ENCODE measurements around the gene CXXC1.
"Not testable (repeated sequence)": the region's sequence is repeated elsewhere in the genome, so short reads cannot be mapped to it uniquely, and the experiment has no call there.

The CXXC1 gene

DNA sequence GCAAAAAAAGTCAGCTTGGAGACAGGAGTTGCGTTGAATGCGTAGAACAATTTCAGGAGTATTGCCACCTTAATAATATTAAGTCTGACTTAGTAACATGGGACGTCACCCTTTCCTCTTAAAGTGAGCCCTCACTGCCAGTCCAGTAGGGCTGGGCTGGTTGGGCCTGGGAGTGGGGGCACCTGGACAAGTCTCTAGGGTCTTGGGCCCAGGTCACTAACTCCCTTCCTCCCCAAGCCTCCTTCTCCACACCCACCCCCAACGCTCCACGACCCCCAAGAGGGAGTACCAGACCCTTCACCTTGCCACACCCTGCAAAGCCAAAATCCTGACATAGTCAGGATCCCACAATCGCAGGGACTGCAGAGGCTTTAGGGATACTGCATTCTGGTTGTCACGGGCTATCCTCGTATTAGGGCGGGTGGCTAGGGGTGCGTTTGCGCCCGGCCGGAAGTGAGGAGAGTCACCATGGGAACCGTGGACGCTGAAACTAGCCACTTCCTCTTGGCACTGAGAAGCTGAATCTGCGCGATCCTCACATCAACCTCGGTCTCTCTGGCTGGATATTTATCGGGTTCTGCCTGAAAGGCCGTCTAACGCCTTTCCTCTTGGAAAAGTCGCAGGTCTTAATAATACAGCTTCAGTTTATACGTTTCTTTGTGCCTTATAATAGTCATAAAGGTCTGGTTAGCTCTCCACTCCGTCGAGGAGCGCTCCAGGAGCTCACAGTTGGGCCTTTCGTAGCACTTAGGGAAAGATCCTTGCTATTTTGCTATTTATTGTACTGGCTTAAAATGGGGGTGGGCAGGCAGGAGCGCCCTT is 10.3 kb upstream of the CXXC1 start:
- no peak for DNase-seq (ENCODE audit: low read depth)

DNA sequence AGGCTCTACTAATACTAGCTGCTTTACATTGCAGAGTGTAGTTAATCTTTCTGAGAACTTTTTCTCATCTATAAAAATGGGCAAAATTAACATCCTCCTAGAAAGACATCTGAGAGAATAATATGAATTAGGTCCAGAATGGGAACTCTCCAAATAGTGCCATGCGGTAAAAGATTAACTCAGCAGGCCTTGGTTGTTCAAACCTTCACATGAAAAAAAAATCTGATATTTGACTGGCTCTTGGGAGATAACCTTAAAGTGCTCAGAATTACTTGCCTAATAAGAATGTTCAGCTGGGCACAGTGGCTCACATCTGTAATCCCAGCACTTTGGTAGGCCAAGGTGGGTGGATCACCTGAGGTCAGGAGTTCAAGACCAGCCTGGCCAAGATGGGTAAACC is 5.5 kb upstream of the CXXC1 start:
- no peak for DNase-seq (ENCODE audit: low read depth)

DNA sequence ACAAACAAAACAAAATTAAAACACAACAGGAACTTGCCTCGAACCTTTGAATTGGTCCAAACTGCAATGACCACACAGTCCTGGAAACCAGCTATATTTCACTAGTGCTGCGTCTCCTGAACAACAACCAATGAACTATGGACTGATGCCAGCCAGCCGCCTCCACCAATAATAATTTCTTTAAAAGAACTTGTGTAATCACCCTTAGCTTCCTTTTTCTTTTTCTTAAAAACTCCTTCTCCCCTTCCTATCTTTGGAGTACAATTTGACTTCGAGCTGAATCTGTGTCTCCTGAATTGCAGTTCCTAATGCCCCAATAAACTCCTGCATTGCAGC is 1.6 kb upstream of the CXXC1 start:
- no peak for DNase-seq (ENCODE audit: low read depth)

DNA sequence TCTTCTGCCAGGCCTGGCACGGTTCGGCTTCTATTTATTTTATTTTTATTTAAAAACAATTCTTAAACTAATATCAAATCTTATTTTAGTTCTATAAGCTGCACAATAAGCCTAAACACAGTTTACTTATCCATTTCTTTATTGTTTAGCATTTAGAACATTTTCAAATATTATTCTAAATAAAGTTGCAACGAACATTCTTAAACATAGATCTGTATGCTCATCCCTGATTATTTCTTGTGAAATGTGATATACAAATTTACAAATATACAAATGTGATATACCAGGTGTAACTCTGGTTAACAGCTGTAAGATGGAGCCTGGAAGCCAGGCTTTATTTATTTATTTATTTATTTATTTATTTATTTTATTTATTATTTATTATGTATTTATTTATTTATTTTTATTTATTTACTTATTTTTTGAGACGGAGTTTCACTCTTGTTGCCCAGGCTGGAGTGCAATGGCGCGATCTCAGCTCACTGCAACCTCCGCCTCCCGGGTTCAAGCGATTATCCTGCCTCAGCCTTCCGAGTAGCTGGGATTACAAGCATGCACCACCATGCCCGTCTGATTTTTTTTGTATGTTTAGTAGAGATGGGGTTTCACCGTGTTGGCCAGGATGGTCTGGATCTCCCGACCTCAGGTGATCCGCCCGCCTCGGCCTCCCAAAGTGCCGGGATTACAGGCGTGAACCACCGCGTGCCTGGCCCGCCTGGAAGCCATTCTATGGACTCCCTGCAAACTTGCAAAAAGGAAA is 1.0 kb upstream of the CXXC1 start:
- DNase-seq (ENCODE audit: low read depth), result not testable (repeated sequence)

DNA sequence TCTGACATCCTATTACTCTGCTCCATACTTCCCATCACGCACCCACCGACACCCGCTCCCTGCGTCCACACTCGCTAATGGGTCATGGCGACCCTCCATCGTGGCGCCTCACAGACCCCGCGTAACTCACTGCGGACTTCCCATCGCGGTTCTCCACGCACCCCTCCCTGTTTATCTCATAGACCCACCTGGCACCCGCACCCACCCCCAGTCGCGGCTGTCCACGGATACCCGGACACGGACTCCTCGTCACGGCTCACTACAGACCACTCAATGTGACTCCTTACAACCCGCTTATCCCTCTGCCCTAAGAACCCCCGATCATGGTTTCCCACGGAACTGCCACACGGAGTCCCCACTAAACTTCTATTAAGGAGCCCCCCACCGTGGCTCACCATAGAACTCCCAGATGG is 458 bp downstream of the CXXC1 start:
- no peak for DNase-seq (ENCODE audit: low read depth)

DNA sequence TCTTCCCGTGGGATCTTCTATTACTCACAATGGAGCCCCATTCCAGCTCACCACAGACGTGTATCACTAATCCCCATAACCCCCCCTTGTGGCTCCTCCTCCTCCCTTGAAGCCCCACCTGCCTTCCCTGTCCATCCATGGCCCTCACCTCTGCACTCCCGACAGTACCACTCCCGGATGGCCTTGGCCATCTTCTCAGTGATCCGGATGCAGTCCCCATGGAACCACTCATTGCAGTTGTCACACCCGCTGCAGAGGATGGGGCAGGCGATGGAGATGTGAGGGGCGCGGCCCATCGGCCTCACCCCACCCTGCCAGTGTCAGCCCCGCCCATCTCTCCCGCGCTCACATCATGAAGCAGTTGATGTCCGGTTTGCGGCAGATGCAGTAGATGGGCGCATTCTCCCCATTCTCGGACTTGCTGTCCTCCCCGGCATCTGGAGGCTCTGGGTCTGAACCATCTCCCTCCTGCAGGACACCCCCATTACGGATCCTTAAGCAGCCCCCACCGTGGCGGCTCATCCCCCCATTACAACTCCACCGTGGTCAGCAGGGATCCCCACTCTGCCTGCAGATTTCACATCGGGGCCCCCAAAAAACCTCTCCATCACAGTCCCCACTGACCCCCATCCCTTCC is 983 bp downstream of the CXXC1 start:
- DNase-seq (ENCODE audit: low read depth), result no peak

DNA sequence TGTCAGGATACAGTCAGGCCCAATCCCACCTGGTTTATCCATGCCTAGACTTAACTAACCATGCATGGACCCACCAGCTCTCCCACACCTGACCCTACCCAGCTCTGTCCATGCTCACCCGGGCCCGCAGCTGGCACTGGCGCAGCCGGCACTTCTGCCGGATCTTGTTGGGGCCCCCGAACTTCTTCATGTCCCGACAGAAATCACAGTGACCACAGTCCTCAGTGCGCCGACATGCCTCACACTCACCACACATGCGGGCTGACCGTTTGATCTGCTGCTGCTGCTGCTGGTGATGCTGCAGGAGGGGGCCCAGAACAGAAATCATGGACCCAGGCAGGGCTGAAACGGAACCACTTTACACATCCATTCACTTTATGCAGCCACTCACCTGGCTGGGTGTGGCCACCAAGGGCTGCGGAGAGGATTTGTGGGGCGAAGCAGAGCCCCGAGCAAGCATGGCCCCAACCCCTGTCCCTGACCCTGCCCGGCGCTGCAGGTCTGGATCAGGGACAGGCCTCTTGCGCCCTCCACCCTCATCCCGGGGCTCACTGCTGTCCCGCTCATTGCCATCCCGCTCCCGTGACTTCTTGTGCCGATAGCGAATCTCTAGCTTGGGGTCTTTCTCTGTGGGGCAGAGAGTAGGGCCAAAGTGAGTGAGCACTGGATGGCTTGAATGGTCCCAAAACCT is 1.7 kb downstream of the CXXC1 start:
- no peak for DNase-seq (ENCODE audit: low read depth)

DNA sequence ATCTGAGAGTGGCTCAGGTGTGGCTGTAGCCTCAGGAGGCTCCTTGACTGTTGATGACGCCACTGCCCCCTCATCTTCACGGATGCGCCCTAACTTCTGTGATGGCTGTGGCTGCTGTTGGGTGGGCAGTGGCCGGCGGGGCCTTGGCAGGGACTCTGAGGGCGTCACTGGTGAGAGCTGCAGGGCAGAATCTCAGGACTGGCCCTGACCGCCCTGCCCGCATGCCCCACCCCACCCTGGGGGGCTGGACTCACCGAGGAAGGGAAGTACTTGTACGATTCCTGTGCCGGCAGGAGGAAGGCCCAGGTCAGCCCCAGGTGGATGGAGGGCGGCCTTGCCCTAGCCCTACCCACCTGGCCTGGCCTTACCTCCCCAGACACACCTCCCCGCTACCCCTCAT is 2.4 kb downstream of the CXXC1 start:
- DNase-seq (ENCODE audit: low read depth), result no peak

DNA sequence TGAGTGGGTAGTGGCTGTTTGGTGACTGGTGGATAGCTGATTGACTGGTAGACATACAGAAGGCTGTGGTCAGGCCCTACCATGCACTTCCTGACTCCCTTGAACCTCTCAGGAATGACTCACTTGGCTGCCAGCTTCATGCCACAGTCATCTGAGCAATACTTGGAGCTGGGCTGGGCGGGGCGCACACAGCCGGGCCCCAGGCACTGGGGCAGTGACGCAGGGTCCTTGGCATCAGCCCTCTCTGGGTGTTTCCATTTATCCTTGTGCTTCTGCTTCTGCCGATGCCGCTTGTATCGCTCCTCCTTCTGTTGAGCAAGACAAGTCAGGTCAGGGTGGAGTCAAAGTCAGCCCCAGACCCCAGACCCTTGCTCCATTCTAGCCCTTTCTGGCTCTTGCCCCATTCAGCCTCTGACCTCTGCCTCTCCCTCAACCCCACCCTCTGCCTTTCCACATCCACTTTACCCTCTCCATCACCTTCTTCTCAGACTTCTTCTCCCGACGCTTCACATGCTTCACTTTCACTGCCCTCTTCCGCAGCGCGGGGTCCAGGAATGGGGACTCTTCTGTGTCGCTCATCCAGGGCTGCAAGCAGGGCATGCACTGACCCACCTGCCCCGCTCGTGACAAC is 3.1 kb downstream of the CXXC1 start:
- no peak for DNase-seq (ENCODE audit: low read depth)

DNA sequence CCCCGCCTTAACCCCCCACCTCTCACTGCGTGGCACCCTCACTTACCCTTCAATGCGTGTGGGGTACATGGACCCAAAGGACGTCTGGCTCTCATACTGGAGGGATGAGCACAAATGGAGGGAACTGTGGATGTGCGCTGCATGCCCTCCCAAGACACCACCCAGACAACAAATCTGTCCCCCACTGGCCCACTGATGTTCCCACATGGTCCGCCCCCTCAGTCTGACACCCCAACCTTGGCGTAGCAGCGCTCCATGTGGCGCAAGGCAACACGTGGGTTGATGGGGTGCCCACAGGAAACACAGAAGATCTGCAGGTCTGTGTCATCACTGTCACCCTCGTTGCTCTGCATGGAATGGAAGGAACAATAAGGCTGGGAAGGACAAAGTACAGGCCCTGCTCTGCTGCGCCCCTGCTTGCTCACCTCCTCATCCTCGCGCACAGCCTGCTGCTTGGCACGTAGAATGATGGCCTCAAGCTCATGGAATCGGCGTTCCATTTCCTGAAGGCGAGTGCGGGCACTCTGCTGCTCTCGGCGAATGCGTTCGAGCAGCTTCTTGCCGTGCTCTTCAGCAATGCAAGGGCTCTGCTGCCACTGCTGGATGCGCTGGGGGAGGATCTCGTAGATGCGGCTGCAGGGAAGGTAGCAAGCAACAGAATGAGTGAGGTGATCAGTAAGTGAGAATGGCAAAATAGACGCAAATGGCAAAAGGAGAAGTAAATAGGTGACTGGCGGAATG is 3.9 kb downstream of the CXXC1 start:
- DNase-seq (ENCODE audit: low read depth), result no peak

DNA sequence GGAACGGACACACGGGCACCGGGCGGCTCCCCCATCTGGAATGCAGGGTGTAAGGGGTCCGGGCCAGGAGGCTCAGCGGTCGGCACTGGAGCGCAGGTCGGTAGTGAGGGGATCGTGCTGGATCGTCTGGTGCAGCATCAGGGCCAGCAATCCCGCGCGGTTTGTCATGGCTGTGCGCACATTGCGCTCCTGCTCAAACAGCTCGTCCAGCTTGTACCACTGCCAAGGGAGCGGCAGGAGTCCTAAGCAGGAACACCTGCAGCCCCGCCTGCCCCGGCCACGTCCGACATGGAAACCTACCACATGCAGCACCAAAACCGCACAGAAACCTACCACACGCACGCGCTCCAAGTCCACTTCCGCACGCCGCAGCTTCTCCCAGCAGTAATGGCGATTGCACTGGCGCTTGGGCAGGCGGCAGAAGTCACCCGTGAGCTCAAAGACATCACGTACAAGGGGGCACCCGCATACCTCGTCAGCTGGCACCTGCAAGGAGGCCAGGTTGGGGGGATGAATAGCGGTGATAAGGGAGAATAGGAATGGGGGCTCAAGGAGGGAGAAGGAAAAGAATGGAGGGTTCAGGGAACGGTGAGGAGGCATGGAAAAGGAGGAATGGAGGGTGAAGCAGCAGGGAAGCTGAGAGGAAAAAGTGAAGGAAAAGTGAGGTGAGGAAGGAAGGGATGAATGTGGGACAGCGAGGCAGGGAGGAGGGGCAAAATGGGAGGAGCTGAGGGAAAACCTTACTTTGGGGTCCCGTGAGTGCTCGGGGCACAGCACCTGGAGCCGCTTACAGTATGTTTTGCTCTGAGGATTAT is 4.8 kb downstream of the CXXC1 start:
- no peak for DNase-seq (ENCODE audit: low read depth)

DNA sequence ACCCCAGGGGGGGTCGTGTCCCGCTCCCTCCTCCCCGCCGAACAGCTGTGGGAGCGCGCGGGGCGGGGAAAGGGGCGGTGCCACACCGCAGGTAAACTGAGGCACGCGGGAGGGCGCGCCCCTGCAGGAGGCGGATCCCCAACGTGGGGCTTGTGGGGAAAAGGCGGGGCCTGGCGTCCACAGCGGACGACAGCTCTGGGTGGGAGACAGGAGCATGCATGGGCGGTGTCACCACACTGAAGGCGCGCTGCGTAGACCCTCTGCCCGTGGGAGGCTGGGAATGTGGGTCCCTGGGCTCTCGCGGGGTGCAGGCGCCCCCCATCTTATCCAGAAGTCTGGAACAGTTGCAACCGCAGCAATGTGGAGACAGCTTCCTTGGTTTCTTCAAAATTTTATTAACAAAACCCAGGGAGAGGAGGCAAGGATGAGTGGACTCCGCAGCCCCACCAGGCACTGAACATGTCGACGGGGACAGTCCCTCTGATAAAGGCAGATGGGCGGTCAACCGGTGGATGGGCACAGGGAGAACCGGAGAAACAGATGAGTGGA is 5.4 kb downstream of the CXXC1 start:
- DNase-seq (ENCODE audit: low read depth), result no peak

DNA sequence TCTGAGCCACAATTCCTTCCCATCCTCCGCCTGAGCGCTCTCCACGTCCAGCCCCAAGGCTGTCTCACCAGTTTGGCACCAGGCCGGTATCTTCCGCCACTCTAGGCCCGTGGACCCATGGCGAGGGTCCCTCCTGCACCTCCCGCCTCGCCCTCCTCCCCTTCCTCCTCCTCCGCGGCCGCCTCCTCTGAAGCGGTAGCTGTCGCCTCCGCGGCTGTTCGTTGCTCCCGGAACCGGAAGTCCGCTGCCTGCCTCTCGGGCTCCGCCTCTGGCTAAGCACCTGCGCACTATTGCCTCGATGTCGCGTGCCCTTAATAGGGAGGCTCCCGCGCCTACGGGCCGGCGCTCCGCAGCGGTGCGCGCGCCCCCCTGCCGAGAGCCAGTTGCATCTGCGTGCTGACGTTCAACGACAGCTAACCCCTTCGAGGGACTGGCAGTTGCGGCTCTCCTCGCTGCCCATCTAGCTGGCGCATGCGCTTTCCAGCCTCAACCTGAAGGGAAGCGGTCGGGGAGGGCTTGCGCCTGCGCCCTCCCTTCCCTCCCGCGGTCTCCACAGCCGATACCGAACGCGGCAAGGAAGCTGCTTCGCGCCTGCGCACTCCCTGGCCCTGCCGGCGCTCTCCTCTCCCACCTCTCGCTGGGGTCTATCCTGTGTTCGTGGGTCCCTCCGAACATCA is 6.1 kb downstream of the CXXC1 start, which contains the start of gene MBD1:
Gene MBD1, minus strand, starts transcription at position 229 of the 677 bp plus-strand sequence. CDS start 1,531 bp downstream, outside the sequence.
- peak; percentile 95 for DNase-seq (ENCODE audit: low read depth)

DNA sequence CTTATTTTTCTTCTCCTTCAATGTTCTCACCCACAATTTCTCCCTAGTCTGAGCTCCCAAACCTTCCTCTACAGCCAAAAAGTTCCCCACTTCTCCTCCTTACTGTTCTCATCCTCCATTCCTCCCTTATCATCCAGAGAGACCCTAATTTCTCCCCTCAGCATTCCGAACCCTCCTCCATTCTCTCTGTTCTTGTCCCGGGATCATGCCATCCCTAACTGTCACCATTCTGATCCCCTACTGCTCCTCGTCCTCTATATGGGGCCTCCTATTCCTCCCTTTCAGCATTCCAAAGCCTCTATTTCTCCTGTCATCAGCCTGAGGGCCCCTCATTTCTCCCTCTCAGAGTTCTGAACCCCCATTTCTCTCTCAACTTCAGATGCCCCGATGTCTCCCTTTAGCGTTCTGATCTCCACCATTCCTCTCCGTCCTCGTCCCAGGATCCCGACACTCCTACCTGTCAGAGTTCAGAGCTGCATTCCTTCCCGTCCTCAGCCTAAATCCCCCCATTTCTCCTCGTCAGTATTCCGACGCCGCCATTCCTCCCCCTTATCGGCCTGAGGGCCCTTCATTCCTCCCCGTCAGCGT is 6.7 kb downstream of the CXXC1 start:
- no peak for DNase-seq (ENCODE audit: low read depth)

DNA sequence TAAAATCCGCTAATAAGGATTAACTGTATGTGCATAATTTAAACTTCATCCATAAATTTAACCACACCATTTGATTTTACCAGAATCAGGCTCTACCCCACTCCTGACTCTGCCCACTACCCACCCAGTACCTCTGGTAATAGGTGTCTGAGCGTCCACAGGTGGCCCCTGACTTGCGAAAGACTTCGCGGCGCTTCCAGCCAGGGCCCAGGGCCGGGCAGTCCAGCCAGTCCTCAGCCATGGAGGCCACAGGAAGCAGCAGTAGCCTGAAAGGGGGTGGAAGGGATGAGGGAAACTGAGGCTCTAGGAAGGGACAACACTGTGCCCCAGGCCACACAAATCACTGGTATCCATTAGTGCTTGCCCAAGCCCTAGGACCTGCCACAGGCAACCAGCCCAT is 7.7 kb downstream of the CXXC1 start:
- no peak for DNase-seq (ENCODE audit: low read depth)

DNA sequence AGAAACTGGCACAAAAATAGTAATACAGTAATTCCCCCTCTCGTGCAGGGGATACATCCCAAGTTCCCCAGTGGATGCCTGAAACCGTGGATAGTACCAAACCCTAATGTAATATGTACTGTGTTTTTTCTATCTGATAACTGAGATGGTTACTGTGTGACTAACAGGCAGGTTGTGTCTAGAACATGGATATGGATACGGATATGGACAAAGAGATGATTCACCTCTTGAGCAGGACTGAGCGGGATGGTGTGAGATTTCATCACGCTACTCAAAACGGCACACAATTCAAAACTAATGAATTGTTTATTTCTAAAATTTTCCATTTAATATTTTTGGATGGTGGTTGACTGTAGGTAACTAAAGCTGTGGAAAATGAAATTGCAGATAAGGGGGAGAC is 9.6 kb downstream of the CXXC1 start:
- DNase-seq (ENCODE audit: low read depth), result no peak

DNA sequence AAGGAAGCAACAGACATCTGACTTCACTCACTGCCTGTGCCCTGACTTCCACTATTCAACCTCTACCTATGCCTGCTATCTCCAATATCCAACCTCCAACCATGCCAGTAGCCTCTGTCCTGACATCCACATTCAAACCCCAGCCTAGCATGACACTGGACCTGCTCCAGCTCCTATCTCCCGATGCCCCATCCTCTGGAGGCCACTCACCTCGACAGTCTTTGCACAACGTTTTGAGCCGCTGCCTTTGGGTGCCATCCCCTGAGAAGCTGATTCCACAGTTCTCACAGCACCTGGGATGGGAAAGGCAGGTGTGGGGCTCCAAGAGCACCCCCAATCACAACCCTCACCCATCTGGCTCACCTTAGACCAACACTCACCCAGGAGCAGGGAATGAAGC is 11.0 kb downstream of the CXXC1 start:
- no peak for DNase-seq (ENCODE audit: low read depth)

DNA sequence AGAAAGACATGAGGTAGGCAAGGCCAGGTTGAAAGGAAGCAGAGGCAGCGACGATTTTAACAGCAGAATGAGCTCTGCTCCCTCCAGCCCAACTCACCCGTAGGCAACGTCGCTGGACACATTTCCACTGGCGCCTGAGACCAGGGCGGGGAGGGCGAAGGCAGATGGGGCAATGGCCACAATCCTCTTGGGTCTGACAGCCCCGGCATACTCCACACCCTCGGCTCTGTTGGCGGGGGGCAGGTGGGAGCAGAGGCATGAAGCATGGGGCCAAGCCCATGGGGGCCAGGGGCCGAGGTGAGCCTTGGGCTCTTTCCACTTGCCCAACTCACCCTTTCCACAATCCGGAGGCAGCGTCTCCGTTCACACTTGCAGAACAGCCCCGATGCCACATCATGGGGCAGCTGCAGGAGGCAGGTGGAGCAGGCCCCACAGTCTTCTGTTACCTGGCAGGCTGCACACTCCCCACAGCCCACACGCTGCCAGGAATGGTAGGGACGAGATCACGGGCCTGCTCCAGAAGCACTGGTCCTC is 11.9 kb downstream of the CXXC1 start:
- DNase-seq (ENCODE audit: low read depth), result no peak

DNA sequence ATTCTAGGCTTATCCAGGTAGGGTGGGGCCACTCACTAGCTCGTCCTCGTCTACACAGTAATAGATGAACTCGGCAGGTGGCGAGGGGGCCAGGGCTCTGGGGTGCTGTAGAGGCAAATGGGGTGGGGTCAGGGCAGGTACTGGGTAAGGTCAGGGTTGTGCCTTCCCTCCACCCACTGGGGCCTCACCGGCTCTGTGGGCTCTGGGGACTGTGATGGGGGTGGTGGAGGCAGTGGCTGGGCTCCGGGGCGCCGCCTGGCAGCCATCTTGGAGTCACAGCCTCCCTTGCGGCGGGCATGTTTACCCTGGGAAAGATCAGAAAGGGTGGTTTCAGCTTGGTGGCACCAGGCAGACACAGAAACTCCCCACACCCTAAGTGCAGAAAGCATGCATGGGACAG is 12.6 kb downstream of the CXXC1 start:
- DNase-seq (ENCODE audit: low read depth), result no peak
